NCI-H146 (cell line): ENCODE results near the gene CDYL2.

ENCODE experiments used
- DNase-seq: peaks from one replicate; lab custom pipeline; 2025; lab: John Stamatoyannopoulos, UW

Gene CDYL2

DNA sequence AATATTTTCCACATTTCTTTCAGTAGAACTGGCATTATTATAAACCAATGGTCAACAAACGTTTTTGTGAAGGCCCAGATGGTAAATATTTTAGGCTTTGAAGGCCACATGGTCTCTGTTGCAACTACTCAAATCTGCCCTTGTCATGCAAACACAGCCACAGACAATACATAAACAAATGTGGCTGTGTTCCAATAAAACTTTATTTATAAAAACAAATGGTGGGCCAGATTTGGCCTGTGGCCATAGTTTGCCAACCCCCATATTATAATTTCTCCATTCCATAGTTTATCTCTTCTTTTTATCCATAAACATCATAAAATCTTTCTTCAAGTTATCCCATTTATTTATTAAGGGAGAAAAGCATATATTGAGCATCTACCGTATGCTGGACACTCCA is 98.8 kb downstream of the CDYL2 start:
- DNase-seq = no peak

- DNase-seq = no peak
Measured at GRCh38 chr16:80704751-80705505, 99.5 kb downstream of the CDYL2 start.

DNA sequence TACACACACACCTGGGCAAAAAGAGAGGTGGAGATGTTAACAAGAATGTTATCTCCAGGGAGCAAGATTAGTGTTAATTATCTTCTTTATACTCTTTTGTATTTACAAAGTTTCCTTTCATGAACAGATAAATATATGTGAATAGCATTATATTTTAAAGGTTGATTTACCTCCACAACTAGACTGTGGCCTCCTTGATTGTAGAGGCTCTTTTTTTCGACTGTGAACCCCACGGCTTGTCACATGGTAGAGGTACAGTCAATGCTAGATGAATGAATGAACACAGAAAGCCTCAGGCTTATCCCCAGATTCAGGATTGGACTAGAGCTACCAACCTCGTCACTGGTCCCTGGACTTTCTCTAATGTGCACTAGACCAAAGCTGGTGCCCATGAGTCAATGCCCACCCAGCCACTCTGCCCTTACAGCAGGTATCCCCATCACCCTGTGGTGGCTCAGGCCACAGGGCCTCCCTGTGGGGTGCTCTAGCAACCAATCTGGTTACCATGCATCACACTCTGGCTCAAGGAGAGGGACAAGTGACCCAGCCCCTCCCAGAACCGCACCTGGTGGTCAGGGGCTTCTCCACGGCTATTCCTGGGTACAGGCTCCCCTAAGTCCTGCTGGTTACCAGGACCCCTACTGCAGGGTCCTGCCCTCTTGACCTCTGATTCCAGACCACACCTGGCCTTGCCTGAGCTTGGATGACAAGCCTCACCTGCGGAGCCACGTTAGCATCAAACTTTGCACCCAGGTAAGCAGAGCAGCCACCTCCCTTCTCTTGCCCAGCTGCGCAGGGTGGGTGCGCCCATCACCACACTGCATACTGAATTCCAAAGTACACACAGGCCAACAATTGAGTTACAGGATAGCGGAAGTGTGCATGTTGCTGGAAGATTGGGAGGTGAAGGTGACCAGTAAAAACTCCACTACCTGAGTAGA is 101.0 kb downstream of the CDYL2 start:
- DNase-seq = no peak

DNA sequence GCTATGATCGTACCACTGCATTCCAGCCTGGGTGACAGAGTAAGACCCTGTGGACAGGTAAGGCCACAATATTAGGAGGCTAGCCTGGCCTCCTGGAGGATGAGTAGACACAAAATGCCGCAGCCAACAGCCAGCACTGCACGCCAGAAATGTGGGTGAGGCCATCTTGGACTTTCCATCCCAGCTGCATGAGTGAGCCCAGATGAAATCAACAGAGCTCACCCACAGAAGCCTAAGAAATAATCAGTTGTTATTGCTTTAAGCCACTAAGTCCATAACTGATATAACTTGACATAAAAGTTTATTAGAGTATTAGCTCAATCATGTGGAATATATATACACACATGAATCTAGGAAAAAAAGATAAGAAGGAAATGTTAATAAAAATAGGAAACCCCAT is 101.7 kb downstream of the CDYL2 start:
- DNase-seq = no peak

- no peak for DNase-seq
Measured at GRCh38 chr16:80700558-80700957, 103.8 kb downstream of the CDYL2 start.

DNA sequence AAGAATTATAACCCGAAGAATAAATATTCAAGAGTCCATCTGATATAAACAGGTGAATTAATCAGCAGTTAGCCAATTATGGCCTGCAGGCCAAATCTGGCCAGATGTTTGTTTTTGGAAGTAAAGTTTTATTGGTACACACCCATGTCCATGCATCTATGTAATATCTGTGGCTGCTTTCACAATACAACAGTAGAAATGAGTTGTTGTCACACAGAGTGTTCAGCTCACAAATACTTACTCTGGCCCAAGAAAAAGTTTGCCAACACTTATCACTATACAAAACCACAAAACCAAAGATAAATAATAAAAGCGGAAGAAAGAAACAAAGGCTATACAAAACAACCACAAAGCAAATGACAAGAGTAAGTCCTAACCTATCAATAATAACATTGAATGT is 109.4 kb downstream of the CDYL2 start:
- DNase-seq = no peak

- no peak for DNase-seq
Measured at GRCh38 chr16:80693553-80693952, 110.8 kb downstream of the CDYL2 start.

DNA sequence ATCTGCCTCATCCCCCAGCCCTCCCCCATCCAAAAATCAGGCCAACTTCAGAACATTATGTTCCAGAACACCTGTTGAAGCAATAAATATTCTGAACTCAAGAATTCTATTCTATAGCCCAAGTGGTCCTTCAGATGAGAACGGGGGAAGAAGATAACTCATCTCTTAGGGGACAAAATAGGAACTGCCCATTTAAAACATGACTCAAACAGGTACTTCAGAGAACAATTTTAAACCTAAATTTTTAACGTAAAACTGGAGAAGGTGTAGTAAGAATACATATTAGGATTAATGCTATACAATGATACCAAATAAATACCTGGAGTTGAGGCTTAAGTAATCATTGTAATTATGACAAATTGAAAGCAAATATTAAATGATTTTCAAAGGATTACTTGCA is 112.1 kb downstream of the CDYL2 start:
- DNase-seq = no peak

- DNase-seq = no peak
Measured at GRCh38 chr16:80691111-80691741, 113.2 kb downstream of the CDYL2 start.

- no peak for DNase-seq
Measured at GRCh38 chr16:80689487-80689886, 114.9 kb downstream of the CDYL2 start.

- no peak for DNase-seq
Measured at GRCh38 chr16:80687606-80688005, 116.8 kb downstream of the CDYL2 start.

- no peak for DNase-seq
Measured at GRCh38 chr16:80684906-80685305, 119.5 kb downstream of the CDYL2 start.

DNA sequence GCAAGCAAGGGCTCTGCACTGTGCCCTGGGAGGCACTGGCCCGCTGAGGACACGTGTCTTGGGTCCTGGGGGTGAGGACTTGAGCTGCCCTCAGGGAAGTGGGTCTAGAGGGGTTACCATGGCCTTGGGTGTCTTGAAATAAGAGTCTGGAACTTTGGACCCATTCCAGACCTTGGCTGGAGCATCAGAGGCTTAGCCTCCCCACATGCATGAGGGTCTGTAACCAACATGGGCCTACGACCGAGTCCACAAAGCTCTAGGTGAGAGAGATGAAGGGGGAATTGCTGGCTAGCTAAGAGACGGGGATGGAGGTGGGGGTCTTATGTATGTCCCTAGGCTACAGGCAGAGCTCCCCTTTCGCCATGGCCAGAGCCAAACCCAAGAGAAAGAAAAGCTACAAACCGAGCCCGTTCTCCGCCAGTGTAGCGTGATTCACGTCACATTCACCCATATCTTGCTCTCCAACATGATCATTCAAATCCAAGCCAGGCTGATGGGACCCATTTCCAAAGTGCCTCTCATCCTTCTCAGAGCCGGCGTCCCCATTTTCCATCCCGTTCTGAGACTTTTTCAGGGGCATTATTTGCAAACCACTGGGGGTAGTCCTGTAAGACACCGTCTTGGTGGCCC is 120.1 kb downstream of the CDYL2 start:
- no peak for DNase-seq

DNA sequence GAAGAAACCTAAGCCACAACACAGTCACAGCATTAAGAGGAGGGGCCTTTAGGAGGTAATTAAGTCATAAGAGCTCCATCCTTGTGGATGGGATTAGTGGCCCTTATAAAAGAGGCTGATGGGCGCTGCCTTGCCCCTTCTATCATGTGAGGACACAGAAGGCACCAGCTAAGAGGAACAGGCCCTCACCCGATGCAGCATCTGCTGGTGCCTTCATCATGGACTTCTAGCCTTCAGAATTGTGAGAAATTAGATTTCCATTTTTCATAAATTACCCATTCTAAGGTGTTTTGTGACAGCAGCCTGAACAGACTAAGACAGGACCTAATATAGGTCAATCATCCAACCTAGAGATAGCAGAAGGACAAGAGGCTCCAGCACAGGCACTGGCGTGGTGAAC is 120.8 kb downstream of the CDYL2 start:
- DNase-seq = no peak

- no peak for DNase-seq
Measured at GRCh38 chr16:80682421-80683070, 121.9 kb downstream of the CDYL2 start.

- DNase-seq = no peak
Measured at GRCh38 chr16:80681436-80681835, 123.0 kb downstream of the CDYL2 start.

- no peak for DNase-seq
Measured at GRCh38 chr16:80680839-80681238, 123.6 kb downstream of the CDYL2 start.

GRCh38 chr16:80680046-80680445 is 124.4 kb downstream of the CDYL2 start:
- DNase-seq = no peak

DNA sequence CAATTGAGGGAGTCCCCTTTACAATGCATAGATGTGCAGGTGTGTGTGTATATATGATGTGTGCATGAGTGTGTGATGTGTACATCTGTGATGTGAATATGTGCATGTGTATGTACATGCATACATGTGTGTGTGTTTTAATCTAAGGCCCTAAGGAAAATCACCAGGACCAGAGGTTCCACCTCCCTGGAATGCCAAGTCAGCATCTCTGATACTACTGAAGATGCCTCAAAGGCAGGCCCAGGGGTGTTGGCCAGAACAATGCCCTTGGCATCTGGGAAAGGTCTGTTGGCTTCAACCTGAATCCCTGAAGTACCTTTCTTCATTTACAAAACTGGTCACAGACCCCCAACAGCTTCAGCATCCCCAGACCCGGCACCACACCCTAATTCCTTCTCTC is 129.5 kb downstream of the CDYL2 start:
- DNase-seq = no peak

DNA sequence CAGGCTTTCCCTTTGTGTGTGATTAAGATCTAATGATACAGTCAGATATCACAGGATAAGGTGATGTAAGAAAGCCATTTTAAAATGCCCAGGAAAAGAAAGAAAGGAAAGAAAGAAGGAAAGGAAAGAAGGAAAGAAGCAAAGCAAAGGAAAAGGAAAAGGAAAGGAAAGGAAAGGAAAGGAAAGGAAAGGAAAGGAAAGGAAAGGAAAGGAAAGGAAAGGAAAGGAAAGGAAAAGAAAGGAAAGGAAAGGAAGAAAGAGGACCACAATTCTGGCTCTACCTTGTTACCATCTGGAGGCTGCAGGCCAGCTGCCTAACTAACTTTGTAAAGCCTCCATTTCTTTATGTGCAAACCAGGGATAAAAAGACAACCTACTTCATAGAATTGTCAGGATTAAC is 132.0 kb downstream of the CDYL2 start:
- no peak for DNase-seq

DNA sequence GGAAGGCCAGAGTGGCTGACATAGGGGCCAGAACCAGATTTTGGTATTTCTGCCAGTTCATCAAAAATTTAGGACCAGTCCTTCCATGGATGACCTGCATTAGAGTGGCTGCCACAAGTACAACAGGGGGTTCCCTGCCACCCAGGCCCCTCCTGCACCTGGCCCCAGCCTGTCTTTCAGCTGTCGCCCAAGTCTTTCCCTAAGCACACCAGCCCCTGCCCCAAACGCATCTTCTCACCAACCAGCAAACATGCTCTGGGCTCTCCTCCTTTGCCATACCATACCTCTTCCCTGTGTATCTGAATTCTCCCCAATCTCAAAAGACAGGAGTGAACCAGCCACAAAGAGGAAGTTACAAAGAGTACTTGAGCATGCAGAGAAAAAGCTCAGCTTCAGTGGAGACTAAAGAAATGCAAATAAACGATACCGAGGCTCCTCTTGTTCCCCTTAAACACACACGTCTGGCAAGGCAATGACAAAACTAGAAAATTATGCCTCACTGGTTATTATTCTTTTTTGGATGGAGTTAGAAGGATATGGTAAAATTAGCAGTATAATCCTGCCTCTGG is 133.0 kb downstream of the CDYL2 start:
- no peak for DNase-seq
